ENCODE data around the gene GINS3.

The GINS3 gene

GRCh38 chr16:58425756-58426494, 33.7 kb downstream of the GINS3 start:
- DNase-seq (ENCODE audit: low spot score), result no peak

GRCh38 chr16:58426966-58427365, 34.7 kb downstream of the GINS3 start:
- DNase-seq (ENCODE audit: low spot score), result no peak

- no peak for DNase-seq (ENCODE audit: low spot score)
Observed at GRCh38 chr16:58428621-58429542, 36.6 kb downstream of the GINS3 start.

GRCh38 chr16:58430718-58431117, 38.4 kb downstream of the GINS3 start:
- no peak for DNase-seq (ENCODE audit: low spot score)

- no peak for DNase-seq (ENCODE audit: low spot score)
Observed at GRCh38 chr16:58433569-58433951, 41.3 kb downstream of the GINS3 start.

GRCh38 chr16:58435779-58436178, 43.5 kb downstream of the GINS3 start:
- DNase-seq (ENCODE audit: low spot score), result no peak

- DNase-seq (ENCODE audit: low spot score), result no peak
Observed at GRCh38 chr16:58440131-58440530, 47.9 kb downstream of the GINS3 start.

- DNase-seq (ENCODE audit: low spot score), result no peak
Observed at GRCh38 chr16:58442547-58442946, 50.3 kb downstream of the GINS3 start.

GRCh38 chr16:58443783-58444182, 51.5 kb downstream of the GINS3 start:
- DNase-seq (ENCODE audit: low spot score), result no peak

- DNase-seq (ENCODE audit: low spot score), result no peak
Observed at GRCh38 chr16:58444265-58444664, 52.0 kb downstream of the GINS3 start.

- no peak for DNase-seq (ENCODE audit: low spot score)
Observed at GRCh38 chr16:58448890-58449289, 56.6 kb downstream of the GINS3 start.

- DNase-seq (ENCODE audit: low spot score), result no peak
Observed at GRCh38 chr16:58449306-58449705, 57.0 kb downstream of the GINS3 start.

- no peak for DNase-seq (ENCODE audit: low spot score)
Observed at GRCh38 chr16:58449768-58450167, 57.5 kb downstream of the GINS3 start.

GRCh38 chr16:58450590-58450989, 58.3 kb downstream of the GINS3 start:
- no peak for DNase-seq (ENCODE audit: low spot score)

GRCh38 chr16:58451265-58451689, 59.0 kb downstream of the GINS3 start:
- DNase-seq (ENCODE audit: low spot score), result no peak

- peak; percentile 38 for DNase-seq (ENCODE audit: low spot score)
Observed at GRCh38 chr16:58451945-58452401, 59.7 kb downstream of the GINS3 start.

GRCh38 chr16:58452640-58453039, 60.4 kb downstream of the GINS3 start:
- no peak for DNase-seq (ENCODE audit: low spot score)

GRCh38 chr16:58454178-58454577, 61.9 kb downstream of the GINS3 start:
- no peak for DNase-seq (ENCODE audit: low spot score)

GRCh38 chr16:58454856-58455255, 62.6 kb downstream of the GINS3 start:
- DNase-seq (ENCODE audit: low spot score), result no peak
